Lung (tissue), 12 donors: ENCODE measurements around the gene LPAR5. TPM values are rescaled to one million over a fixed set of nuclear protein-coding genes. Genes with fewer than 3 reads are reported as not detected.

Experiments used
- ATAC-seq: fragments of 200-7000 bp; cut with Tn5 transposase; one replicate; pipeline ENCODE4 v1.9.1; 2020; ENCODE audit warnings: moderate number of reproducible peaks; ENCODE audit not compliant: insufficient read depth, low FRiP score
- DNase-seq, 3 donors: peaks; one replicate each; pipeline ENCODE4 v3.0.0-alpha.2; 2013 to 2017
- H3K27ac ChIP-seq, 2 donors: one replicate each; pipeline ENCODE4 v1.5.1; 2013; ENCODE audit warnings: mild to moderate bottlenecking in 2 of 2, moderate library complexity in 2 of 2, control low read depth in 1 of 2, inconsistent platforms in 1 of 2, low read depth in 1 of 2, low read length in 1 of 2
- H3K27me3 ChIP-seq, 3 donors: one replicate each; pipeline ENCODE4 v1.5.1; 2013; ENCODE audit warnings: low read length in 2 of 3; ENCODE audit not compliant: control insufficient read depth in 3 of 3, insufficient read depth in 3 of 3
- H3K36me3 ChIP-seq, 4 donors: one replicate each; pipeline ENCODE4 v1.5.1; 2013; ENCODE audit warnings: low read length in 4 of 4, mild to moderate bottlenecking in 1 of 4, moderate library complexity in 1 of 4; ENCODE audit not compliant: control insufficient read depth in 4 of 4, insufficient read depth in 4 of 4
- H3K4me1 ChIP-seq, 5 donors: one replicate each; pipeline ENCODE4 v1.5.1; 2013; ENCODE audit warnings: low read length in 5 of 5, mild to moderate bottlenecking in 2 of 5, moderate library complexity in 1 of 5; ENCODE audit not compliant: control insufficient read depth in 5 of 5, insufficient read depth in 5 of 5
- H3K4me3 ChIP-seq: one replicate; pipeline ENCODE4 v1.5.1; 2013; ENCODE audit warnings: mild to moderate bottlenecking, control low read depth, moderate library complexity
- H3K9ac ChIP-seq, 2 donors: one replicate each; pipeline ENCODE4 v1.5.1; 2013; ENCODE audit warnings: low read length in 2 of 2, control low read depth in 1 of 2; ENCODE audit not compliant: insufficient read depth in 1 of 2
- H3K9me3 ChIP-seq, 4 donors: one replicate each; pipeline ENCODE4 v1.5.1; 2013; ENCODE audit warnings: low read length in 3 of 4, mild to moderate bottlenecking in 1 of 4, moderate library complexity in 1 of 4; ENCODE audit not compliant: control insufficient read depth in 4 of 4, insufficient read depth in 3 of 4
- CTCF ChIP-seq: IDR thresholded peaks from 2 replicates; pipeline ENCODE4 v1.5.1; 2012; ENCODE audit warnings: mild to moderate bottlenecking; ENCODE audit errors: control extremely low read depth, extremely low read depth
- WGBS, 2 donors: extraction: QIAGEN DNeasy Blood & Tissue Kit; methylation state at CpG; one replicate each; pipeline ENCODE4 v1.1.7; 2013; 5-methylcytosine and 5-hydroxymethylcytosine counted together
- polyA plus RNA-seq, 2 donors: library from polyadenylated mRNA; stranded (reverse); fragments of 200-250 nt; gene quantifications; one replicate each; pipeline ENCODE4 v1.2.1, GENCODE V29; 2013
- total RNA-seq, 2 donors: library from RNA; depleted of rRNA in 1 of 2; stranded (reverse); fragments of >200 nt in 1 of 2; gene quantifications; one replicate each; pipeline ENCODE4 v1.2.1, GENCODE V29; 2014 to 2021
- donor health status: control.
- donor health status: control.
- donor health status: Bipolar disorder and iron deficiency.
- donor health status: healthy.
- donor health status: DM: yes; HTN: yes; CAD: no.

LPAR5 gene
- total and polyA plus RNA-seq, 4 donors = 0.51 to 2.8 (median 1.5) TPM

- H3K4me3 ChIP-seq = no peak overlapping the region
Observed at GRCh38 chr12:6635375-6635855, 344 bp downstream of the LPAR5 start.

GRCh38 chr12:6632026-6632983, 3.5 kb downstream of the LPAR5 start:
- H3K36me3 ChIP-seq = no peaks in the 10 kb centered on the region
- WGBS, 2 donors = 62 to 66% methylated on average over 21 of the region's 21 CpGs
- H3K27me3 ChIP-seq = peaks cover 0 to 2% (median 0%) of the 10 kb centered on the region in 3 donors
- H3K4me1 ChIP-seq = peaks cover 0 to 22% (median 0%) of the 10 kb centered on the region in 5 donors
- H3K9me3 ChIP-seq = no peaks in the 10 kb centered on the region
- no peak for TF ChIP-seq CTCF
- H3K4me3 ChIP-seq = no peak overlapping the region
- H3K9ac ChIP-seq = no peak overlapping the region
- H3K27ac ChIP-seq = peak overlapping the region in 1 of 2 donors; percentile 4
- ATAC-seq = no peak
- peak in 1 of 3 donors; percentile 51 for DNase-seq

More at GRCh38 chr12:6635375-6635855, 344 bp downstream of the LPAR5 start:
- H3K9ac ChIP-seq = no peak overlapping the region
- no peaks in the 10 kb centered on the region for H3K9me3 ChIP-seq
- peaks cover 0 to 23% (median 0%) of the 10 kb centered on the region in 5 donors for H3K4me1 ChIP-seq
- DNase-seq = no peak
- peaks cover 0 to 2% (median 0%) of the 10 kb centered on the region in 3 donors for H3K27me3 ChIP-seq
- ATAC-seq = no peak
- H3K36me3 ChIP-seq = no peaks in the 10 kb centered on the region
- TF ChIP-seq CTCF = no peak
- WGBS, 2 donors = 55 to 64% methylated on average over 5 of the region's 5 CpGs
- H3K27ac ChIP-seq = no peak overlapping the region

DNA sequence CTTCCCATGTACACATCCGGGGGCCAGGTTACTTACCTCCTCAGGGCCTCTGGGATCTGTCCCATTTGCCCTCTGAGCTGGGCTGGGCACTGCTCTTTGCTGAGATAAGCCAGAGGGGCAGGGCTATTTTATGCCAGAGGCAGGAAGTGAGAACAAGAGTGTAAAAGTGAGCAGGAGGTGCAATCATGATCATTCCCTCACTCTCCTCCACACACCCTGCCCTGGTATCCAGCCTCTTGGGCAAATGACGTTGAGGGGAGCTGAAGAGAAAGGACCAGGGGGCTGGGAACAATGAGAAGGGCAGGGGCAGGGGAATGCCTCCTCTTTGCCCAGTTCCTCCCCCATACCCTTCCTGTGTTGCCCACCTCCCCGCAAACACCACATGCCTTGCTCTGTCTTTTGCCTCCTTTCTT, 4.2 kb downstream of the LPAR5 start:
- H3K36me3 ChIP-seq = no peaks in the 10 kb centered on the region
- no peak for TF ChIP-seq CTCF
- DNase-seq (no peak), ATAC-seq (peak; percentile 5)
- peaks cover 0 to 22% (median 0%) of the 10 kb centered on the region in 5 donors for H3K4me1 ChIP-seq
- no peak overlapping the region for H3K9ac ChIP-seq
- peaks cover 0 to 2% (median 0%) of the 10 kb centered on the region in 3 donors for H3K27me3 ChIP-seq
- no peaks in the 10 kb centered on the region for H3K9me3 ChIP-seq
- no peak overlapping the region for H3K4me3 ChIP-seq
- peak overlapping the region in 1 of 2 donors; percentile 24 for H3K27ac ChIP-seq
- 73 to 79% methylated on average over 3 of the region's 3 CpGs for WGBS, 2 donors
